ENCODE measurements around the gene NELFCD.

- no peak for TF ChIP-seq CTCF (IDR thresholded peaks at IDR 0.05)
- TF ChIP-seq EP300 (IDR thresholded peaks at IDR 0.05) = no peak
Measured at GRCh38 chr20:59005523-59006166, 24.6 kb downstream of the NELFCD start.

All from suprapubic skin (tissue), 3 donors.